ENCODE data around the gene DLK1.

DNA sequence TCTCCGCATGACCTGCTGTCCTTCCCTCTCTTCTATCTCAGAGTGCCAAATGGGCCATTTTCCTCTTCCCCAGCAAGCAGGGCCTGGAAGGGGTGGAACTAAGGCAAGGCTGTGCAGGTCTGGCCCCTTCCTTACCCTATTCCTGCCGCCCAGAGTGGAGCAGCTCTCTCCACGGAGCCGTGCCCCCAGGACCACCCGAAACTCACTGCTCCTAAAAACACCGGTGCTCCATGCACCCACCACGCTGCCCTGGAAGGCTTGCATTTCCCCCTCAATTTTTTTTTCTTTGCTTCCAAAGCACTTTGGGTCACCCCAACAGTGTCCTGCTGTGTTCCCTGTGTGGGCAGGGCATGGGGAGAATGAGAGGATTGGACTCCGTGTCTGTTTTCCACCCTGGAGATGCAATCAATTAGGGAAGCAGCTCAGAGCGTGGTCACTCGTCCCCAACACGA lies 50.7 kb downstream of the DLK1 start:
- TF ChIP-seq, protein P1, sequence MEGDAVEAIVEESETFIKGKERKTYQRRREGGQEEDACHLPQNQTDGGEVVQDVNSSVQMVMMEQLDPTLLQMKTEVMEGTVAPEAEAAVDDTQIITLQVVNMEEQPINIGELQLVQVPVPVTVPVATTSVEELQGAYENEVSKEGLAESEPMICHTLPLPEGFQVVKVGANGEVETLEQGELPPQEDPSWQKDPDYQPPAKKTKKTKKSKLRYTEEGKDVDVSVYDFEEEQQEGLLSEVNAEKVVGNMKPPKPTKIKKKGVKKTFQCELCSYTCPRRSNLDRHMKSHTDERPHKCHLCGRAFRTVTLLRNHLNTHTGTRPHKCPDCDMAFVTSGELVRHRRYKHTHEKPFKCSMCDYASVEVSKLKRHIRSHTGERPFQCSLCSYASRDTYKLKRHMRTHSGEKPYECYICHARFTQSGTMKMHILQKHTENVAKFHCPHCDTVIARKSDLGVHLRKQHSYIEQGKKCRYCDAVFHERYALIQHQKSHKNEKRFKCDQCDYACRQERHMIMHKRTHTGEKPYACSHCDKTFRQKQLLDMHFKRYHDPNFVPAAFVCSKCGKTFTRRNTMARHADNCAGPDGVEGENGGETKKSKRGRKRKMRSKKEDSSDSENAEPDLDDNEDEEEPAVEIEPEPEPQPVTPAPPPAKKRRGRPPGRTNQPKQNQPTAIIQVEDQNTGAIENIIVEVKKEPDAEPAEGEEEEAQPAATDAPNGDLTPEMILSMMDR (IDR thresholded peaks at IDR 0.05), result no peak
- no peak for TF ChIP-seq POLR2A (IDR thresholded peaks at IDR 0.05)

All from heart left ventricle (tissue), 13 donors.